Renal pelvis (tissue), 12 donors: ENCODE data around the gene MRPL14. TPM values are rescaled to one million over a fixed set of nuclear protein-coding genes. Genes with fewer than 3 reads are reported as not detected.
A peak's percentile ranks its signal among the peaks of the same experiment; 100 is the strongest.

Experiments
- DNase-seq: peaks from one replicate; pipeline ENCODE4 v3.0.0-alpha.2; 2013
- long read RNA-seq, 16 experiments: transcript quantifications; one replicate each; lab custom pipeline, GENCODE V29; 2026
- polyA plus RNA-seq, 3 donors: library from polyadenylated mRNA; unstranded; fragments of 120-200 nt; gene quantifications; one replicate each; pipeline ENCODE4 v1.2.1, GENCODE V29; 2013; ENCODE audit not compliant: insufficient read length in 3 of 3

The MRPL14 gene
- polyA plus RNA-seq, result 10 to 100 TPM; 43.3 to 57.6 (median 54.9) TPM
- long read RNA-seq, donor 1, transcript MRPL14-201 (3 exons, 959 nt), result major isoform, 32 of 50 reads
- long read RNA-seq, donor 1, partial matches to known transcripts, result 13 of 50 reads
- long read RNA-seq, donor 1, other reads (novel, unspliced or antisense), result 5 of 50 reads
- long read RNA-seq, donor 2, transcript MRPL14-201 (3 exons, 959 nt), result major isoform, 47 of 88 reads
- long read RNA-seq, donor 2, partial matches to known transcripts, result 36 of 88 reads
- long read RNA-seq, donor 2, other reads (novel, unspliced or antisense), result 5 of 88 reads
- long read RNA-seq, donor 3, transcript MRPL14-201 (3 exons, 959 nt), result major isoform, 28 of 61 reads
- long read RNA-seq, donor 3, partial matches to known transcripts, result 18 of 61 reads
- long read RNA-seq, donor 3, other reads (novel, unspliced or antisense), result 15 of 61 reads
- long read RNA-seq, donor 4, transcript MRPL14-201 (3 exons, 959 nt), result major isoform, 51 of 1,527 reads
- long read RNA-seq, donor 4, partial matches to known transcripts, result 953 of 1,527 reads
- long read RNA-seq, donor 4, other reads (novel, unspliced or antisense), result 523 of 1,527 reads
- long read RNA-seq, donor 5, transcript MRPL14-201 (3 exons, 959 nt), result major isoform, 25 of 37 reads
- long read RNA-seq, donor 5, partial matches to known transcripts, result 12 of 37 reads
- long read RNA-seq, donor 5, other reads (novel, unspliced or antisense), result 0 of 37 reads
- long read RNA-seq, donor 6, transcript MRPL14-201 (3 exons, 959 nt), result major isoform, 28 of 38 reads
- long read RNA-seq, donor 6, partial matches to known transcripts, result 5 of 38 reads
- long read RNA-seq, donor 6, other reads (novel, unspliced or antisense), result 5 of 38 reads
- long read RNA-seq, donor 7, transcript MRPL14-201 (3 exons, 959 nt), result major isoform, 33 of 45 reads
- long read RNA-seq, donor 7, partial matches to known transcripts, result 6 of 45 reads
- long read RNA-seq, donor 7, other reads (novel, unspliced or antisense), result 6 of 45 reads
- long read RNA-seq, donor 8, transcript MRPL14-201 (3 exons, 959 nt), result major isoform, 9 of 9 reads
- long read RNA-seq, donor 8, partial matches to known transcripts, result 0 of 9 reads
- long read RNA-seq, donor 8, other reads (novel, unspliced or antisense), result 0 of 9 reads
- long read RNA-seq, donor 9, transcript MRPL14-201 (3 exons, 959 nt), result major isoform, 54 of 73 reads
- long read RNA-seq, donor 9, partial matches to known transcripts, result 12 of 73 reads
- long read RNA-seq, donor 9, other reads (novel, unspliced or antisense), result 7 of 73 reads
- long read RNA-seq, donor 10, transcript MRPL14-201 (3 exons, 959 nt), result major isoform, 29 of 39 reads
- long read RNA-seq, donor 10, partial matches to known transcripts, result 5 of 39 reads
- long read RNA-seq, donor 10, other reads (novel, unspliced or antisense), result 5 of 39 reads
- long read RNA-seq, donor 11, transcript MRPL14-201 (3 exons, 959 nt), result major isoform, 21 of 37 reads
- long read RNA-seq, donor 11, partial matches to known transcripts, result 10 of 37 reads
- long read RNA-seq, donor 11, other reads (novel, unspliced or antisense), result 6 of 37 reads
- long read RNA-seq, donor 12, transcript MRPL14-201 (3 exons, 959 nt), result major isoform, 56 of 87 reads
- long read RNA-seq, donor 12, partial matches to known transcripts, result 26 of 87 reads
- long read RNA-seq, donor 12, other reads (novel, unspliced or antisense), result 5 of 87 reads
- long read RNA-seq, donor 13, transcript MRPL14-201 (3 exons, 959 nt), result major isoform, 17 of 17 reads
- long read RNA-seq, donor 13, partial matches to known transcripts, result 0 of 17 reads
- long read RNA-seq, donor 13, other reads (novel, unspliced or antisense), result 0 of 17 reads
- long read RNA-seq, donor 14, transcript MRPL14-201 (3 exons, 959 nt), result major isoform, 49 of 4,536 reads
- long read RNA-seq, donor 14, partial matches to known transcripts, result 3,745 of 4,536 reads
- long read RNA-seq, donor 14, other reads (novel, unspliced or antisense), result 742 of 4,536 reads
- long read RNA-seq, donor 15, transcript MRPL14-201 (3 exons, 959 nt), result major isoform, 45 of 73 reads
- long read RNA-seq, donor 15, partial matches to known transcripts, result 15 of 73 reads
- long read RNA-seq, donor 15, other reads (novel, unspliced or antisense), result 13 of 73 reads
- long read RNA-seq, donor 16, transcript MRPL14-201 (3 exons, 959 nt), result major isoform, 46 of 98 reads
- long read RNA-seq, donor 16, partial matches to known transcripts, result 47 of 98 reads
- long read RNA-seq, donor 16, other reads (novel, unspliced or antisense), result 5 of 98 reads

DNA sequence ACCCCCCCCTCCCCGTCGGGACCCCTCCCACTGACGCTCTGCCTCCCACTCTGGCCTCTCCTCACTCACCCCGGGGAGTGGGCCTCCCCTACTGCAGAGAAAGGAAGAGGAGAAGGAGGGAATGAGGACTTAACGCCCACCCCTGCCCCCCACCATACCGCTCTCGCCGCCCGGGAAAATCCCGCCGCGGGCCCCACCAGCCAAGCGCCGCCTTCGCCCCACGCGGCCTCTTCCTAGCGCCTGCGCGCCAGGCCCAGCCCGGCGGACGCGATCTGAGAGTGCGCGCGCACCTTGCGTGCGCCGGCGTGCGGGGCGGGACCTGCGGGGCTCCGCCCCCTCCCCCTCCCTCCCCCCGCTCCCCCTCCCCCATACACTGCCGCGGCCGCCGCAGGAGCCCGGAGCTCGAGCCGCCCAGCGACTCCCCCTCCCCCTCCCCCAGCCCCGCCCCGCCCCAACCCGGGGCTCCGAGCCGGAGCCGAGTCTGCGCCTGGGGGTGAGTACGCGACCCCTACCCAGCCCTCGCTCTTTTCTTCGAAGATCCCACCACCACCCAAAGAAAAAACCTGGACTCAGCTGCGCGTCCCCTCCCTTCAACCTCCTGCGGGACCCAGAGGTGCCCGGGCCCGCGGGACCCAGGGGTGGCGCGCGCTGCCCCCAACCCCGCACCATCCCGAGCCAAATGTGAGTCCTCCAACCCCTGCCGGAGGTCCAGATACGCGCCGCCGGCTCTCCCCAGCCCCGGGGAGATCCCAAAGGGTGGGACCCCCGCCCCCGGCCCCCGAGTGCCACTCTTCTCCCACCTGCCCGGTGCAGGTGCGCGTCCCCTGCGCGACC, at the start of gene MRPL14, which contains the start of gene TMEM63B:
MRPL14 (minus strand) TSS at position 267 of the 834 bp plus-strand sequence. CDS start 10,841 bp downstream, outside the sequence.
TMEM63B (plus strand) TSS at position 369 of the 834 bp plus-strand sequence. CDS start 7,031 bp downstream, outside the sequence.
- peak; percentile 86 for DNase-seq

DNA sequence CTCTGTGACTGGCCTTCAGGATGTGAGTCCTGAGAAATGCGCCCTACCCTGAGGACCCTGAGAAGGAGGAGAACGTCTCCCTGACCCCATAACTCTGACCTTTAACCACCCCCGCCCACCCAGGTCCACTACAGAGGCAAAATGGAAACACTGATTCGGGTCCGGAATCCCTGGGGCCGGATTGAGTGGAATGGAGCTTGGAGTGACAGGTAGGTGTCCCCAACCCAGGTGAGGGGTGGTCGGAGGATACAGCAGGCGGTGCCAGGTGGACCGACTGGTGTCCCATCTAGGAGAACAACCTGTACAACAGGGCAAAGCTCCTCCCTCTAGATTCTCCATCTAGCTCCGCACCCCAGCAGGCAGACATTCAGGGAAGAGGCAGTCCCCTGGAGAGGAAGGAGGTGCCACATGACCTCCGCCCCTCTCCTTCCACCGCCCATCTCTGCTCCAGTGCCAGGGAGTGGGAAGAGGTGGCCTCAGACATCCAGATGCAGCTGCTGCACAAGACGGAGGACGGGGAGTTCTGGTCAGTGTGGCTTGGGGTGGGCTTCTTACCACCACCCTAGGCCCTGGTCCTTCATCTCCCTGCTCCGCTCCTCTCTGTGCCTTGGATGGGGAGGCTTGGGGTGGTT, 49.0 kb upstream of the MRPL14 start:
- no peak for DNase-seq

DNA sequence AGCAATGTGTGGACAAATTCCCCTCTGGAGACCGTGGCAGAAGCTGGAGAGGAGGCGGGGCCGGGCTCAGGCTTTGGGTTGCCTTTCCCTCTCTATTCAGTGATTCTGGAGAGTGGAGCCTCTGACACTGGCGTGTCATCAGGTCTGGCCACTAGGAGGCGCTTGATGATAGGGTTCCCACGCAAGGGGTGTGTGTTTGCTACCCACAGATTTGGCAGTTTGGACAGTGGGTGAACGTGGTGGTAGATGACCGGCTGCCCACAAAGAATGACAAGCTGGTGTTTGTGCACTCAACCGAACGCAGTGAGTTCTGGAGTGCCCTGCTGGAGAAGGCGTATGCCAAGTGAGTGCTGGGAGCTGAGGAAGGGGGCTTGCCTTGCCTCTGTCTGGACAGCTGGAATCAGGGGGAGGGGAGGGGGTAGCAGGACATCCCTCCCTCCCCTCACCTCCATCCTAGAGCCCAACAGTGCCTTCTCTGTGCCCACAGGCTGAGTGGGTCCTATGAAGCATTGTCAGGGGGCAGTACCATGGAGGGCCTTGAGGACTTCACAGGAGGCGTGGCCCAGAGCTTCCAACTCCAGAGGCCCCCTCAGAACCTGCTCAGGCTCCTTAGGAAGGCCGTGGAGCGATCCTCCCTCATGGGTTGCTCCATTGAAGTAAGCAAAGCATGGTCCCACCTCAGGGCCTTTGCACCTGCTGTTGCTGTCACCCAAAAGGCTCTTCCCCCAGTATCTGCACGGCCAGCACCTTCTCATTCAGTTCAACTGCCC, 45.7 kb upstream of the MRPL14 start:
- DNase-seq, result peak; percentile 77

DNA sequence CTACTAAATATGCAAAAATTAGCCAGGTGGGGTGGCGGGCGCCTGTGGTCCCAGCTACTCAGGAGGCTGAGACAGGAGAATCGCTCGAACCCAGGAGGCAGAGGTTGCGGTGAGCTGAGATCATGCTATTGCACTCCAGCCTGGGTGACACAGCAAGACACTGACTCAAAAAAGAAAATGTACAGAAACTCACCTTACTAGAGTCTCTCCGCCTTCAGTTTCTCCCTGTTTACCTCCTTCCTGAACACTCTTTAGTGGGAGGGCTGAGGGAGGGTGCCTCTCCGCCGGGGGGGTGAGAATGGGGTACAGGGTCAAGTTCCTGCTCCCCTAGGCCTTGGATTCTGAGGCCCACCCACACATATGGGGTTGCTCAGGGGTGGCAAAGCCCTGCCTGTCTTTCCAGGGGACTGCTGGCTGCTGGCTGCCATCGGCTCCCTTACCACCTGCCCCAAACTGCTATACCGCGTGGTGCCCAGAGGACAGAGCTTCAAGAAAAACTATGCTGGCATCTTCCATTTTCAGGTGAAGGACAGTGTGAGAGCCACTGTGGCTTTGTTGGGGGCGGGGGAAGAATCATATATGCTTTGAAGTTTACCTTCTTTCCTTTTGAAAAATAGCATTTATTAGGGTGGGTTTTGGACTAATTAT, 44.8 kb upstream of the MRPL14 start:
- DNase-seq, result no peak

DNA sequence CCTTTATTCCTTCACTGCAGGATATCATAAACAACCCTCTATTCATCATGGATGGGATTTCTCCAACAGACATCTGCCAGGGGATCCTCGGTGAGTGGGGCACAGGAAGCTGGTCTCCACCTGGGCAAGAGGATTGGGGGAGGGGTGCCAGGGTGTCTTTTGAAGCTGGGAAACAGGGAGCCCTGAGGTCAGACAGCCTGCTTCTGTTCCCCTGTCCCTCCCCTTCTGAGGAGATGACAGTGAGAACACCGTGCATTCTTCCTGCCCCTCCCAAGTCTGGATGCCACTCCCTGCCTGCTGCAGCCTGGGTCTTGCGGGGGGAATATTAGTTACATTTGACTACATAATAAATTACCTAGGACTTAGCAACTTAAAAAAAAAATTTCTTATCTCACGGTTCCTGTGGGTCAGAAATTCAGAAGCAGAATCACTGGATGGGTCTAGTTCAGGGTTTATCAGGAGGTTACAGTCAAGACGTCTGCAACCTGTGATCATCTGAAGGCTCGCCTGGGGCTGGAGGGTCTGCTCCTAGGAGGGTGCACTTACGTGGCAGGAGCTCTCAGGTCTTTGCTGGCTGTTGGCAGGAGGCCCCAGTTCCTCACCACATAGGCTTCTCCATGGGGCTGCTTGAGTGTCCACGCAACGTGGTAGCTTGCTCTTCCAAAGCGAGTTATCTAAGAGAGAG, 42.8 kb upstream of the MRPL14 start:
- no peak for DNase-seq

DNA sequence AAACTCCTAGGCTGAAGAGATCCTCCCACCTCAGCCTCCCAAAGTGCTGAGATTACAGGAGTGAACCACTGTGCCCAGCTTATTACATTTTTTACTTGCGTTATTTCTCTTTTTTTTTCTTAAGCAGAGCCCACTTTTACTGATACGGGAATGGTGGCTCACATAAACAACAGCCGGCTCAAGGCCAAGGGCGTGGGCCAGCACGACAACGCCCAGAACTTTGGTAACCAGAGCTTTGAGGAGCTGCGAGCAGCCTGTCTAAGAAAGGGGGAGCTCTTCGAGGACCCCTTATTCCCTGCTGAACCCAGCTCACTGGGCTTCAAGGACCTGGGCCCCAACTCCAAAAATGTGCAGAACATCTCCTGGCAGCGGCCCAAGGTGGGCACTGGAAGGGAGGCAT, 41.9 kb upstream of the MRPL14 start:
- no peak for DNase-seq

DNA sequence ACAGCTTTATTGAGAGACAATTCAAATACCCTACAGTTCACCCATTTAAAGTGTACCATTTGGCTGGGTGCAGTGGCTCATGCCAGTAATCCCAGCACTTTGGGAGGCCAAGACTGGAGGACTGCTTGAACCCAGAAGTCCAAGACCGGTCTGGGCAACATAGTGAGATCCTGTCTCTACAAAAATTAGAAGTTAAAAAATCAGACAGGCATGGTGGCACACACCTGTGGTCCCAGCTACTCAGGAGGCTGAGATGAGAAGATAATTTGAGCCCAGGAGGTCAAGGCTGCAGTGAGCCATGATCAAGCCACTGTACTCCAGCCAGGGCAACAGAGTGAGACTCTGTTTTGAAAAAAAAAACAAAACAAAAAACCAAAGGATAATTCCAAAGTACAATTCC, 40.3 kb upstream of the MRPL14 start:
- DNase-seq, result no peak

DNA sequence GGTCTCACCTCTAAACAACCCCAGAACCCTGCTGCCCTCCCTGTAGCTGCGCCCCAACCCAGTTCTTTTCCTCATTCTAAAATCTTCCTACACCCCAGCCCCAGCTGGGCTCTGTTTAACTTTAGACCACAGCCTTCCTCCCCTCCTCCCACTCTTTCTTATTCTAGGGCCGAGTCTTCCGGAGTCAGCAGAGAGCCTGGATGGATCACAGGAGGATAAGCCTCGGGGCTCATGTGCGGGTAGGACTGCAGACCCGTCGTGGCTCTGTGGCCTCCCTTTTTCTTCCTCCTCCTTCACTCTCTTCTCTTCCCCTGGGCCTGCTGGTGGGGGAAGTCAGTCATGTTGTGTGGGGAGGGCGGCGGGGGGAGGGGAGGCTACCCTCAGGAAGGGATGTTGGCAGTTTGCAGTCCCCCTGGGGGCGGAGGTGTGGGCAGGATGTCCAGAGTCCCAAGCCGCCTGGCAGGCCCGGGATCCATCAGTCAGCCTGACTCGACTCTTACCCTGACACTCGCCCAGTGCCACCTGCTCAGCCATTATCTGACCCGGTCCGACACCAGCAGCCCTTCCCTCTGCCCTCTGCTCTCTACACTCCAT, 39.4 kb upstream of the MRPL14 start:
- DNase-seq, result no peak

DNA sequence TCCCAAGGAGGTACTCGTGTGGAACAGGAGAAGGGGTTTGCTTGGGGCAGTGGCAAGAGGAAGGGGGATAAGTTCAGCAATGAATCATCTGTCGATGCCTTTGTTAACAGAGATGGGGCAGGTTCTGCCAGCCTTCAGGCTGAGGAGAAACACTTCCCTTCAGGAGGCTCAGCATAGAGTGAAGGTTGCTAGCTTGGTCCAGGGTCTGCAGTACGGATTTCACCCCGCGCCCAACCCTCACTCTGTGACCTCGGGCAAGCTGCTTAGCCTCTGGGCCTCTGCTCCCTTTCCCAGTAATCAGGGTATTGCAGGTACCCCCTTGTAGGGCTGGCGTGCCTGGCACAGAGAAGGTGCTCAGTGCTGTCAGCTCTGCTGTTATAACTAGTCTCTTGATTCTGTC, 38.9 kb upstream of the MRPL14 start:
- no peak for DNase-seq

DNA sequence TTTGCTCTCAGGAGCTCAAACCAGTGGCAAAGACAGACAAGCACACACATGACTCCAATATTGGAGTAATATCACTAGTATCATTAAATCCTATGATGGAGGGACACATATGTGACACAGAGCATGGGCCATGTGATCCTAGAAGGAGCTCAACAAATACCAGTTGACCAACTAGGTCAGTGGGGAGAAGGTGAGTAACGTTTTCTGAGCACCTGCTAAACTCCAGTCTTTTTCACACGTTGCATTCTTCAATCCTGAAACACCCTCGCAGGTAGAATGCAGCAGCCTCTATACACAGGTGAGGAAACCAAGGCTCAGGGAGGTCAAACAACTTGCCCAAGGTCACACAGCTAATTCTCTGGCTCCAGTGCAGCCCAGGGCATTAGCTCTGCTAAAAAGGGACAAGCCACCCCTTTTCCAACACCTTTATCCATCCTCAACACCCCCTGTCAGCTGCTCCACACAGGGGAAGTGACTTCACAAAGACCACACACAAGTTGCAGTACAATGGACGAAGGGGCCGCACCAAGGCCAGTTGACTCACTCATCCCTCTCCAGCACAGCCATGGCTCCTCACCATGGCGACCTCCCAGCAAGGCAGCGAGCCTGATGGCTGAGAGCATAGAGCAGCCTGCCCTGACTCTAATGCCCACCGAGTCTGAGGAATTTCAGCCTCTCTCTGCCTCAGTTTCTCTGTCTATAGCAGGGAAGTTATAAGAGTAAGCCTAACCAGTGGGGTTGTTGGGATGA, 35.8 kb upstream of the MRPL14 start:
- DNase-seq, result no peak

DNA sequence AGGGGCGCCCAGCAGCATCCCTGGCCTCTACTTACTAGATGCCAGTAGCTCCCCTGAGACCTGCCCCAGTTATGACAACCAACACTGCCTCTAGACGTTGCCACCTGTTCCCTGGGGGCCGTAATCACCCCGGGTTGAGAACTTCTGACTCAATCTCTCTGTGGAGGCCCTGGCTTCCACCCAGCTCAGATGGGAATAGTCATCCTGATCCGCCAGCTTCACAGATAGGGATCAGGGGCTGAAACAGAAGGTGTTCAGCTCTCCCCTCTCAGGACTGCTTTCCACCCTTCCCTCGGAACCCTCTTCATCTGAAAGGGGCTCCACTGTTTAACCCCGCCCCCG, 34.7 kb upstream of the MRPL14 start:
- no peak for DNase-seq

DNA sequence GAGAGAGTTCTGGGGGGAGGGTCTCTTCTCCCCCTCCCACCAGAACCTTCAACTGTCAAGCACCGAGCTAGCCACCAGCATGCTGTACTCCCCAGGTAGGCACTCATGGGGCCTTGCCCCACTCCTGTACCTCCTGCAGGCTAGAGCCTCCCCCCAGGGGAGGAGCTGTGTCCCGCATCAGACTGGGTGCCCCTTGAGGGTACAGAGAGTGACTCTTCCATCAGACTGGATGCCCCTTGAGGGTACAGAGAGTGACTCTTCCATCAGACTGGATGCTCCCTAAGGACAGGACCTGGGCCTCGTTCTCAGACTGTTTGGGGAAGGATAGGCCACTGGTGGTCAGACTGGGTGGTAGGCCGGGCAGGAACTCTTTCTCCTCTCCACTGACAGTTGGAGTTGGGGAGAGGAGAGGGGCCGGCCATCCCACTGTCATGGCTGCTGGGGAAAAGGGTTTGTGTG, 31.5 kb upstream of the MRPL14 start, which contains the start of gene CAPN11:
CAPN11 (plus strand) TSS at position 51 of the 459 bp plus-strand sequence; CDS start at position 80, 29 bp downstream.
- DNase-seq, result no peak

DNA sequence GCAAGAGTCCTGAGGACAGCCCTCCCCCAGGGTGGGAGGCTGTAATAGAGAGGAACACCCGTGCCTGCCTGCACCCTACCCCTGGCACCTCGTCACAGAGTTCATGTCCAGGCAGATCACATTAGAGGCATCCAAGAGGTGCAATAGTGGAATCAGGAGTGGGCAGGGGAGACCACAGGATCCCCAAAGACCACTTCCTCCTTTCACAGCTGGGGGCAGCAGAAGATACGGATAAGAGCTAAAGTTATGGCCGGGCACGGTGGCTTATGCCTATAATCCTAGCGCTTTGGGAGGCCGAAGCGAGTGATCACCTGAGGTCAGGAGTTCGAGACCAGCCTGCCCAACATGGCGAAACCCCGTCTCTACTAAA, 29.9 kb upstream of the MRPL14 start:
- DNase-seq, result no peak

DNA sequence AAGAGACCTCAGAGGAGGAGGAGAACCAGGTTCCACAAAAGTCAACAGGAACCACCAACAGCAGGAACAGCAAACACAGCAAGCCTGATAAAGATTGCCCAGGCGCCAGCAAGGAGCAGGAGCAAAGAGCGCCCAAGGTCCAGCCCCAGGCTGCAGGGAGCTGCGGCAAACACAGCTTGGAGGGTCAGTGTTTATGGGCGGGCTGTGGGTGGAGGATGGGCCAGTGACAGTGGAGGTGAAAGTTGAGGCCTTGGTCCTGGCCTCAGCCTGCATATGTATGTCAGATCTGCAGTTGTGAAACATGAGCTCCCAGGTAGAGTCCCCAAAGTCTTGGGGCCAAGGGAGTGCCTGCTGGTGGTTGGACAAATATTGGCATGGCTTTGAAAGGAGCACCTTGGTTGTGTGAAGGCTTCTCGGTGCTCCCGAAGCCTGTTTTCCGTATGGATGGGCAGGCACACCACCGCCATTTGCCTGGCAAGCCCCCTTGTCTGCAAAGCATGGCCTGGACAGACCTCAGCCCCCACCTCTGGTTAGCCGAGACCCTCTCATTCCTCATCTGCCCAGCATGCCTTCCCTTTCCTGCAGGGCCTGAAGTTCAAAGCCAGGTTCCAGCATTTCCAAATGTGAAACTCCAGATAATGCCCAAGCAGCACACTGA, 29.4 kb upstream of the MRPL14 start:
- no peak for DNase-seq
